Ovary (tissue), 3 donors: ENCODE results near the gene HBQ1.

Experiments used
- POLR2A ChIP-seq: fragments of 450-650 bp; IDR thresholded peaks from one replicate; pipeline ENCODE4 v1.6.1; 2017; ENCODE audit warnings: antibody characterized with exemption, mild to moderate bottlenecking, moderate library complexity
- TF ChIP-seq, protein P1 (sequence below), 3 donors: fragments of 450-650 bp in 2 of 3; fragments of 200-600 bp in 1 of 3; IDR thresholded peaks; one replicate each; pipeline versions ENCODE4 v1.5.1 to v1.8.0; 2016 to 2022; ENCODE audit warnings: antibody characterized with exemption in 3 of 3, mild to moderate bottlenecking in 1 of 3
- donor health status: DM: no; HTN: no; CAD: no.

DNA sequence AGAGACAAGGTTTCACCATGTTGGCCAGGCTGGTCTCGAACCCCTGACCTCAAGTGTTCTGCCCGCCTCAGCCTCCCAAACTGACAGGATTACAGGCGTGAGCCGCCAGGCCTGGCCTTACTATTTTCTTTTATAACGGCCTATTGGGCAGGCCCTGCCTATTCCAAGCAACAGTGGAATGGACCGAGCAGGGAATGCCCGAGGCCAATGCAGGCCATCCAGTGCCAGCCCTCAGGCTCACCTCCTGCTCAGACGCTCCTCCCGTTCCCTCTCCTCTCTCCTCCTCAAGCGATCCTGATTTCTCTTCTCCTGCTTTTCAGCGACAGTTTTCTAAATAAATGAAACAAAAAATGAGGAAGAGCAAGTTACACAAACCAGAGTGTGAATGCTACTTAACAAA is 12.4 kb downstream of the HBQ1 start:
- no peak for TF ChIP-seq POLR2A
- TF ChIP-seq, protein P1, sequence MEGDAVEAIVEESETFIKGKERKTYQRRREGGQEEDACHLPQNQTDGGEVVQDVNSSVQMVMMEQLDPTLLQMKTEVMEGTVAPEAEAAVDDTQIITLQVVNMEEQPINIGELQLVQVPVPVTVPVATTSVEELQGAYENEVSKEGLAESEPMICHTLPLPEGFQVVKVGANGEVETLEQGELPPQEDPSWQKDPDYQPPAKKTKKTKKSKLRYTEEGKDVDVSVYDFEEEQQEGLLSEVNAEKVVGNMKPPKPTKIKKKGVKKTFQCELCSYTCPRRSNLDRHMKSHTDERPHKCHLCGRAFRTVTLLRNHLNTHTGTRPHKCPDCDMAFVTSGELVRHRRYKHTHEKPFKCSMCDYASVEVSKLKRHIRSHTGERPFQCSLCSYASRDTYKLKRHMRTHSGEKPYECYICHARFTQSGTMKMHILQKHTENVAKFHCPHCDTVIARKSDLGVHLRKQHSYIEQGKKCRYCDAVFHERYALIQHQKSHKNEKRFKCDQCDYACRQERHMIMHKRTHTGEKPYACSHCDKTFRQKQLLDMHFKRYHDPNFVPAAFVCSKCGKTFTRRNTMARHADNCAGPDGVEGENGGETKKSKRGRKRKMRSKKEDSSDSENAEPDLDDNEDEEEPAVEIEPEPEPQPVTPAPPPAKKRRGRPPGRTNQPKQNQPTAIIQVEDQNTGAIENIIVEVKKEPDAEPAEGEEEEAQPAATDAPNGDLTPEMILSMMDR (IDR thresholded peaks at IDR 0.05): no peak
